Peyer's patch (tissue), 4 donors: ENCODE measurements around the gene PXK.

Experiments
- CTCF ChIP-seq, 6 experiments: fragments of 450-650 bp in 4 of 6; fragments of 200-600 bp in 2 of 6; sonication (generic) in 1 of 6; IDR thresholded peaks; one replicate each; pipeline ENCODE4 v1.5.1; 2017 to 2019; ENCODE audit warnings: antibody characterized with exemption in 6 of 6, mild to moderate bottlenecking in 3 of 6, moderate library complexity in 1 of 6
- POLR2A ChIP-seq, 2 donors: fragments of 450-650 bp; IDR thresholded peaks; one replicate each; pipeline ENCODE4 v1.5.1; 2017; ENCODE audit warnings: antibody characterized with exemption in 2 of 2, mild to moderate bottlenecking in 2 of 2, moderate library complexity in 2 of 2

- no peak for TF ChIP-seq CTCF (IDR thresholded peaks at IDR 0.05)
- TF ChIP-seq POLR2A (IDR thresholded peaks at IDR 0.05) = no peak
Measured at GRCh38 chr3:58350627-58351013, 17.9 kb downstream of the PXK start.
